ENCODE measurements around the gene CTNNBIP1.

The CTNNBIP1 gene

GRCh38 chr1:9874959-9875635 lies 35.0 kb downstream of the CTNNBIP1 start:
- DNase-seq: no peak

GRCh38 chr1:9874412-9874811 lies 35.7 kb downstream of the CTNNBIP1 start:
- no peak for DNase-seq

- no peak for DNase-seq
Observed at GRCh38 chr1:9873992-9874391, 36.1 kb downstream of the CTNNBIP1 start.

- no peak for DNase-seq
Observed at GRCh38 chr1:9873385-9873784, 36.7 kb downstream of the CTNNBIP1 start.

- no peak for DNase-seq
Observed at GRCh38 chr1:9872430-9873165, 37.5 kb downstream of the CTNNBIP1 start.

- DNase-seq: no peak
Observed at GRCh38 chr1:9871707-9872425, 38.2 kb downstream of the CTNNBIP1 start.

- DNase-seq: no peak
Observed at GRCh38 chr1:9871021-9871420, 39.0 kb downstream of the CTNNBIP1 start.

- no peak for DNase-seq
Observed at GRCh38 chr1:9870572-9870971, 39.5 kb downstream of the CTNNBIP1 start.

- no peak for DNase-seq
Observed at GRCh38 chr1:9869831-9870251, 40.2 kb downstream of the CTNNBIP1 start.

GRCh38 chr1:9868244-9868590 lies 41.9 kb downstream of the CTNNBIP1 start:
- no peak for DNase-seq

- peak; percentile 12 for DNase-seq
Observed at GRCh38 chr1:9867408-9868243, 42.4 kb downstream of the CTNNBIP1 start.

- no peak for DNase-seq
Observed at GRCh38 chr1:9866836-9867235, 43.2 kb downstream of the CTNNBIP1 start.

GRCh38 chr1:9865724-9866123 lies 44.3 kb downstream of the CTNNBIP1 start:
- DNase-seq: no peak

- no peak for DNase-seq
Observed at GRCh38 chr1:9863371-9863770, 46.7 kb downstream of the CTNNBIP1 start.

GRCh38 chr1:9861360-9861759 lies 48.7 kb downstream of the CTNNBIP1 start:
- no peak for DNase-seq

- DNase-seq: no peak
Observed at GRCh38 chr1:9860887-9861286, 49.2 kb downstream of the CTNNBIP1 start.

- DNase-seq: no peak
Observed at GRCh38 chr1:9859281-9860014, 50.6 kb downstream of the CTNNBIP1 start.

GRCh38 chr1:9858293-9859035 lies 51.6 kb downstream of the CTNNBIP1 start:
- no peak for DNase-seq

GRCh38 chr1:9855186-9855585 lies 54.9 kb downstream of the CTNNBIP1 start:
- no peak for DNase-seq

- DNase-seq: no peak
Observed at GRCh38 chr1:9853249-9853595, 56.8 kb downstream of the CTNNBIP1 start.

- no peak for DNase-seq
Observed at GRCh38 chr1:9852410-9853248, 57.4 kb downstream of the CTNNBIP1 start.

All from NCI-H774 (cell line).